HCT116 (cell line): ENCODE measurements around the gene RHOB.

Experiments
- CTCF ChIP-seq, 3 experiments: fragments of 200-600 bp in 1 of 3; sonication (generic) in 1 of 3; IDR thresholded peaks in 2 of 3; conservative IDR thresholded peaks in 1 of 3; 2 replicates each; pipeline ENCODE4 v1.5.1; 2012 to 2017; ENCODE audit warnings: low read depth in 2 of 3, low read length in 2 of 3, antibody characterized with exemption in 1 of 3, borderline replicate concordance in 1 of 3, control low read depth in 1 of 3, mild to moderate bottlenecking in 1 of 3, mixed read lengths in 1 of 3, mixed run types in 1 of 3, moderate library complexity in 1 of 3; ENCODE audit not compliant: insufficient read depth in 1 of 3
- SRF ChIP-seq: IDR thresholded peaks from 2 replicates; pipeline ENCODE4 v1.6.1; 2012; ENCODE audit warnings: low read depth
- ZNF274 ChIP-seq: fragments of 200-500 bp; sonication (Bioruptor generic); IDR thresholded peaks from 2 replicates; pipeline ENCODE4 v1.6.1; 2014; ENCODE audit warnings: mild to moderate bottlenecking, low read depth, low read length, inconsistent platforms

- no peak for TF ChIP-seq SRF
- TF ChIP-seq CTCF (IDR thresholded peaks at IDR 0.05 in 2 of 3, conservative IDR thresholded peaks at IDR 0.05 in 1 of 3; ENCODE audit: borderline replicate concordance in 1 of 3, insufficient read depth in 1 of 3, low read depth in 2 of 3, low read length in 2 of 3): no peak
- no peak for TF ChIP-seq ZNF274
These were observed 18.0 kb upstream of the RHOB start for GRCh38 chr2:20428717-20429490.
